H1 (cell line): Measurements from ENCODE around the gene PCNX1. TPM values are rescaled to one million over a fixed set of nuclear protein-coding genes. Genes with fewer than 3 reads are reported as not detected.
A peak's percentile ranks its signal among the peaks of the same experiment; 100 is the strongest.

Experiments used
- CTCF ChIA-PET: fragments of 300-600 bp; sonication (Branson Sonifier 250); formaldehyde crosslinking; loops from one replicate; lab custom pipeline; 2021; ENCODE audit not compliant: partially characterized antibody; lab: Charles Lee
- POLR2A ChIA-PET: fragments of 300-600 bp; sonication (Branson Sonifier 250); formaldehyde crosslinking; loops from one replicate; lab custom pipeline; 2021; ENCODE audit warnings: inconsistent platforms; ENCODE audit not compliant: partially characterized antibody; lab: Charles Lee
- DNase-seq, 2 experiments: peaks; one replicate each; pipeline versions ENCODE4 v3.0.0 to v3.0.0-alpha.2; 2010 to 2022; ENCODE audit warnings: low spot score in 2 of 2, low read depth in 1 of 2, mixed read lengths in 1 of 2
- FAIRE-seq: peaks from 2 replicates; lab custom pipeline; 2011; peaks lifted over from hg19 to GRCh38; lab: Jason Lieb, UNC
- H2AFZ ChIP-seq: 2 replicates; pipeline ENCODE4 v1.8.1; 2012; ENCODE audit warnings: low read length, inconsistent platforms
- H2AK5ac ChIP-seq: 2 replicates; pipeline ENCODE4 v1.6.1; 2013; ENCODE audit warnings: low read depth, low read length
- H2BK120ac ChIP-seq: replicated peaks from 2 replicates; pipeline ENCODE3; 2013; ENCODE audit warnings: low read depth, low read length, inconsistent platforms
- H2BK12ac ChIP-seq: 2 replicates; pipeline ENCODE4 v1.6.1; 2013; ENCODE audit warnings: low read depth, low read length
- H2BK15ac ChIP-seq: 2 replicates; pipeline ENCODE4 v1.6.1; 2013; ENCODE audit warnings: low read length
- H2BK20ac ChIP-seq: 2 replicates; pipeline ENCODE4 v1.6.1; 2013; ENCODE audit warnings: low read length
- H2BK5ac ChIP-seq: 2 replicates; pipeline ENCODE4 v1.6.1; 2013; ENCODE audit warnings: low read depth, low read length
- H3K14ac ChIP-seq: 2 replicates; pipeline ENCODE4 v1.6.1; 2013; ENCODE audit warnings: inconsistent platforms; ENCODE audit not compliant: insufficient read length
- H3K18ac ChIP-seq: 2 replicates; pipeline ENCODE4 v1.6.1; 2013; ENCODE audit warnings: low read length; ENCODE audit errors: extremely low read depth
- H3K23ac ChIP-seq: 2 replicates; pipeline ENCODE4 v1.6.1; 2013; ENCODE audit warnings: inconsistent platforms; ENCODE audit not compliant: insufficient read length
- H3K23me2 ChIP-seq: 2 replicates; pipeline ENCODE4 v1.6.1; 2013; ENCODE audit warnings: low read depth, low read length
- H3K27ac ChIP-seq: 2 replicates; pipeline ENCODE4 v1.6.1; 2011; ENCODE audit warnings: low read depth, low read length, inconsistent platforms
- H3K27me3 ChIP-seq, 4 experiments: replicated peaks in 1 of 4; 1 replicate in 1 of 4; 2 replicates in 3 of 4; pipeline versions ENCODE4 v1.6.1 to v1.8.1; 2011 to 2013; ENCODE audit warnings: low read length in 3 of 4, mild to moderate bottlenecking in 3 of 4, inconsistent platforms in 2 of 4, mixed read lengths in 2 of 4, moderate library complexity in 1 of 4; ENCODE audit not compliant: control insufficient read depth in 3 of 4, insufficient read depth in 3 of 4; ENCODE audit errors: extremely low read depth in 1 of 4
- H3K36me3 ChIP-seq, 4 experiments: 2 replicates each; pipeline versions ENCODE4 v1.6.1 to v1.8.1; 2011 to 2013; ENCODE audit warnings: mild to moderate bottlenecking in 4 of 4, low read length in 3 of 4, moderate library complexity in 2 of 4, control low read depth in 1 of 4, inconsistent platforms in 1 of 4; ENCODE audit not compliant: insufficient read depth in 4 of 4, control insufficient read depth in 2 of 4
- H3K4ac ChIP-seq: replicated peaks from 2 replicates; pipeline ENCODE3; 2013; ENCODE audit warnings: low read length, low read depth, mixed read lengths, inconsistent platforms; ENCODE audit not compliant: insufficient read length
- H3K4me1 ChIP-seq, 4 experiments: replicated peaks in 1 of 4; 1 replicate in 1 of 4; 2 replicates in 3 of 4; pipeline versions ENCODE4 v1.6.1 to v1.8.1; 2011 to 2013; ENCODE audit warnings: low read length in 3 of 4, inconsistent platforms in 2 of 4, mixed read lengths in 1 of 4; ENCODE audit not compliant: insufficient read depth in 4 of 4, control insufficient read depth in 3 of 4
- H3K4me2 ChIP-seq, 2 experiments: 2 replicates each; pipeline versions ENCODE4 v1.6.1 to v1.8.1; 2011 to 2013; ENCODE audit warnings: low read depth in 2 of 2, low read length in 2 of 2, control low read depth in 1 of 2, inconsistent platforms in 1 of 2, mild to moderate bottlenecking in 1 of 2; ENCODE audit not compliant: insufficient read depth in 1 of 2
- H3K4me3 ChIP-seq, 4 experiments: fragments of 200-600, 300-600 bp in 1 of 4; sonication (generic), shearing (Covaris generic), sonication (Bioruptor Twin) in 1 of 4; 2 replicates each; pipeline versions ENCODE4 v1.5.1 to v1.8.1; 2011 to 2016; ENCODE audit warnings: low read length in 4 of 4, low read depth in 3 of 4, control low read depth in 2 of 4, inconsistent platforms in 2 of 4, mild to moderate bottlenecking in 2 of 4, mixed read lengths in 1 of 4, moderate library complexity in 1 of 4; ENCODE audit not compliant: insufficient read depth in 2 of 4; ENCODE audit errors: extremely low read depth in 1 of 4
- H3K56ac ChIP-seq: replicated peaks from 2 replicates; pipeline ENCODE3; 2013; ENCODE audit warnings: low read depth, mild to moderate bottlenecking, mixed read lengths, low read length, inconsistent platforms; ENCODE audit not compliant: insufficient read length
- H3K79me1 ChIP-seq: 2 replicates; pipeline ENCODE4 v1.6.1; 2013; ENCODE audit warnings: low read depth, low read length, control low read depth
- H3K79me2 ChIP-seq, 2 experiments: 2 replicates each; pipeline versions ENCODE4 v1.6.1 to v1.8.1; 2012 to 2013; ENCODE audit warnings: low read length in 2 of 2, mild to moderate bottlenecking in 2 of 2, inconsistent platforms in 1 of 2; ENCODE audit not compliant: insufficient read depth in 2 of 2, control insufficient read depth in 1 of 2
- H3K9ac ChIP-seq, 4 experiments: replicated peaks in 1 of 4; 1 replicate in 1 of 4; 2 replicates in 3 of 4; pipeline versions ENCODE4 v1.6.1 to v1.8.1; 2011 to 2013; ENCODE audit warnings: low read depth in 3 of 4, low read length in 3 of 4, control low read depth in 2 of 4, mild to moderate bottlenecking in 2 of 4, moderate library complexity in 2 of 4, inconsistent platforms in 1 of 4; ENCODE audit errors: extremely low read depth in 1 of 4
- H3K9me3 ChIP-seq, 2 experiments: 2 replicates each; pipeline versions ENCODE4 v1.6.1 to v1.8.1; 2012 to 2013; ENCODE audit warnings: mild to moderate bottlenecking in 2 of 2, moderate library complexity in 2 of 2, control low read depth in 1 of 2, inconsistent platforms in 1 of 2, low read depth in 1 of 2, low read length in 1 of 2, mixed read lengths in 1 of 2; ENCODE audit not compliant: insufficient read depth in 2 of 2
- H4K20me1 ChIP-seq, 2 experiments: replicated peaks in 1 of 2; 2 replicates each; pipeline versions ENCODE3 to v1.8.1; 2011 to 2013; ENCODE audit warnings: inconsistent platforms in 2 of 2, low read length in 2 of 2, mild to moderate bottlenecking in 1 of 2; ENCODE audit not compliant: insufficient read depth in 2 of 2, control insufficient read depth in 1 of 2
- H4K5ac ChIP-seq: 2 replicates; pipeline ENCODE4 v1.6.1; 2013; ENCODE audit warnings: low read length, low read depth, mixed read lengths, inconsistent platforms; ENCODE audit not compliant: insufficient read length
- H4K8ac ChIP-seq: 2 replicates; pipeline ENCODE4 v1.8.0; 2013; ENCODE audit warnings: mild to moderate bottlenecking, moderate library complexity, low read length, inconsistent platforms; ENCODE audit not compliant: insufficient read depth; ENCODE audit errors: extremely low read depth
- H4K91ac ChIP-seq: replicated peaks from 2 replicates; pipeline ENCODE3; 2013; ENCODE audit warnings: low read length, mixed read lengths, inconsistent platforms; ENCODE audit not compliant: insufficient read length
- BCL11A ChIP-seq, 2 experiments: IDR thresholded peaks; one replicate each; pipeline ENCODE4 v1.6.1; 2011; ENCODE audit warnings: low read depth in 2 of 2, low read length in 2 of 2, mild to moderate bottlenecking in 2 of 2
- CTCF ChIP-seq, 3 experiments: IDR thresholded peaks; 1 replicate in 2 of 3; 2 replicates in 1 of 3; pipeline versions ENCODE4 v1.5.1 to v1.6.1; 2011; ENCODE audit warnings: low read length in 3 of 3, mild to moderate bottlenecking in 3 of 3, inconsistent platforms in 2 of 3, low read depth in 1 of 3, moderate library complexity in 1 of 3; ENCODE audit not compliant: insufficient read depth in 1 of 3; ENCODE audit errors: control extremely low read depth in 1 of 3
- GABPA ChIP-seq: IDR thresholded peaks from 2 replicates; pipeline ENCODE4 v1.6.1; 2011; ENCODE audit warnings: mild to moderate bottlenecking, low read length, moderate library complexity, borderline replicate concordance; ENCODE audit not compliant: insufficient read depth
- MAFK ChIP-seq: IDR thresholded peaks from 2 replicates; pipeline ENCODE4 v1.6.1; 2012; ENCODE audit warnings: low read depth, mild to moderate bottlenecking, improper control_type of control experiment, low read length
- RNF2 ChIP-seq: fragments of 200-900, 300-1000 bp; sonication (generic); IDR thresholded peaks from 2 replicates; pipeline ENCODE4 v1.7.1; 2016; ENCODE audit warnings: borderline replicate concordance, low read depth, mild to moderate bottlenecking, antibody characterized with exemption, low read length; ENCODE audit not compliant: poor library complexity, severe bottlenecking; ENCODE audit errors: missing control alignments
- SIRT6 ChIP-seq: IDR thresholded peaks from one replicate; pipeline ENCODE4 v1.7.1; 2012; ENCODE audit warnings: low read length, inconsistent platforms
- YY1 ChIP-seq: IDR thresholded peaks from 2 replicates; pipeline ENCODE4 v1.6.1; 2011; ENCODE audit warnings: low read depth, mild to moderate bottlenecking, low read length
- ZNF274 ChIP-seq: IDR thresholded peaks from 2 replicates; pipeline ENCODE4 v1.7.0; 2012; ENCODE audit warnings: low read length, borderline replicate concordance; ENCODE audit errors: extremely low read depth
- WGBS, 2 experiments: shearing (Covaris generic) in 1 of 2; methylation state at CpG; one replicate each; pipeline versions ENCODE4 v1.1.6 to v1.1.7; 2013 to 2015; ENCODE audit warnings: low lambda C conversion rate in 2 of 2, mixed read lengths in 2 of 2, inconsistent platforms in 1 of 2, low coverage in 1 of 2, missing lambda C conversion rate in 1 of 2; ENCODE audit not compliant: insufficient replicate concordance in 2 of 2, insufficient coverage in 1 of 2, insufficient read length in 1 of 2; ENCODE audit errors: extremely low coverage in 1 of 2, missing lambda C conversion rate in 1 of 2; 5-methylcytosine and 5-hydroxymethylcytosine counted together
- polyA plus RNA-seq, 7 experiments: library from polyadenylated mRNA; depleted of rRNA in 3 of 7; stranded (reverse) in 5 of 7; unstranded in 2 of 7; fragments of >200 nt in 5 of 7; fragments of 200-250 nt in 2 of 7; gene quantifications; 1 replicate in 5 of 7; 2 replicates in 1 of 7; 4 replicates in 1 of 7; pipeline versions ENCODE4 v1.2.1 to v1.2.3, GENCODE V29; 2011 to 2013; ENCODE audit warnings: missing spikeins in 2 of 7, mixed read lengths in 2 of 7
- total RNA-seq: library from RNA; stranded (reverse); fragmentation: NEBNext Ultra II Directional; extraction: Animal tissue kit (Norgen Biotek cat#: 25700); gene quantifications from 2 replicates; pipeline ENCODE4 v1.2.1, GENCODE V29; 2021

PCNX1 gene
- total and polyA plus RNA-seq, 2 of the 8 experiments (the other 6 are each of a cell fraction or from before 2014, with no cell fraction given) = 37.7 to 53.2 TPM

DNA sequence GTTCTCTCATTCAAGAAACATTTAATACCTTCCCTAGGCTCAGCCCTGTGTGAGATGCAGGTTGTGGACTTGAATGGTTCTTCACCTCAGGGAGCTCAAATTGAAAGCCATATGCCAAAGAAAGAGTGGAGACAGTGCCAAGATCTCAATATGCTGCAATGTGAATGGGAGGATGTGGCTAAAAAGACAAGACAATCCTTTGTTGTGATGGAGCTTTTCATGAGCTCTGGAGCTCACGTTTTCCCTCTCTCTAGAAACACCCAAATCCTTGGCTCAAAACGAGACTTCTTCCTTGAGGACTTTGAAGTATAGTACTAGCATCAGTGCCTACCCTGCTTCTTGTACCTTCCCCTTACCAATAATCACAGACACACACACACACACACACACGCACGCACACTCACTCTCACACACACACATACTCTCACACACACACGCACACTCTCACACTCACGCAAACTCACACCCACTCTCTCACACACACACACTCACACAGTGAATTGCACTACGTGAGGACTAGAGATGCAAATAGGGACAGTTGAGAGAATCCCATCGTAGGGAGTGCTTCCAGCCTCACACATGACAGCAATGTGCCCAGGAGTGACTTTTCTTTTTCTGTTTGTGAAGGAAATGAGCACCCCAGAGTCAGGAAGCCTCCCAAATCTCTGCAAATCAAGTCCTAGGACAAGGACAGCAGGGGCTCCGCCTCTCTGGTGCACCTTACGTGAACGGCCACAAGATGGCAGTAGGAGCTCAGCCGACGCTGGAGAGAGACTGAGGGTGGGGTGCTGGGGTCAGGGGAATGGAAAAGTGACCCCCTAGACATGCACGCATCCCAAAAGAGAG is 231.4 kb downstream of the PCNX1 start:
- H2AFZ ChIP-seq = peak overlapping the region; percentile 91
- TF ChIP-seq GABPA (no peak), RNF2 (no peak), YY1 (0 out of 2 replicates have a peak, but pooled peaks have one; percentile 25), ZNF274 (no peak), CTCF (IDR thresholded peaks at IDR 0.05; ENCODE audit: control extremely low read depth in 1 of 3, insufficient read depth in 1 of 3, low read depth in 1 of 3, low read length in 3 of 3) (peak; percentile 90 to 95 (median 91)), MAFK (no peak), SIRT6 (no peak), BCL11A (IDR thresholded peaks at IDR 0.05; ENCODE audit: low read depth in 2 of 2, low read length in 2 of 2) (no peak)

More for the DNA sequence above, 231.4 kb downstream of the PCNX1 start:
- no peaks in the 10 kb centered on the region for H3K79me2 ChIP-seq
- no peak overlapping the region for H3K9ac ChIP-seq
- H2BK20ac ChIP-seq = no peak overlapping the region
- ChIA-PET POLR2A (interaction anchor here (1.2 kb wide), 1 partner anchor 183 kb away, joined by 3 read pairs; no protein-coding TSS in a partner anchor), CTCF (interaction anchor here (0.6 to 8.9 kb wide), 50 partner anchors 8 to 1430 kb away, joined by 3 to 86 read pairs (median 3); partner anchors contain the start of gene RGS6)
- H3K4ac ChIP-seq = no peak overlapping the region
- H3K27ac ChIP-seq = no peak overlapping the region
- H3K23ac ChIP-seq = no peak overlapping the region
- H2BK12ac ChIP-seq = peak overlapping the region; percentile 97; the same call in 1 of the 2 replicates
- H3K18ac ChIP-seq = no peak overlapping the region
- no peaks in the 10 kb centered on the region for H4K20me1 ChIP-seq
- no peak overlapping the region for H4K5ac ChIP-seq
- peaks cover 0 to 5% (median 0%) of the 10 kb centered on the region in 4 experiments; a peak in 3 of 7 replicates for H3K4me1 ChIP-seq
- H4K91ac ChIP-seq = peak overlapping the region; percentile 71
- H3K4me2 ChIP-seq = no peak overlapping the region
- no peak overlapping the region; the same call in 1 of the 2 replicates for H4K8ac ChIP-seq
- WGBS, 2 experiments = 41 to 100% methylated on average over 1 to 14 of the region's 14 CpGs
- H2AK5ac ChIP-seq = no peak overlapping the region
- H3K79me1 ChIP-seq = no peaks in the 10 kb centered on the region
- H3K23me2 ChIP-seq = no peaks in the 10 kb centered on the region
- H3K36me3 ChIP-seq = no peaks in the 10 kb centered on the region
- peaks cover 2 to 6% of the 10 kb centered on the region in 2 experiments; a peak in 1 of 4 replicates for H3K9me3 ChIP-seq
- no peak overlapping the region for H3K14ac ChIP-seq
- 0 out of 2 replicates have a peak overlapping the region, but pooled peaks have one; percentile 5 for H2BK15ac ChIP-seq
- DNase-seq (peak; percentile 23 to 83), FAIRE-seq (peak; percentile 77)
- H3K4me3 ChIP-seq = no peak overlapping the region
- no peak overlapping the region for H3K56ac ChIP-seq
- H2BK5ac ChIP-seq = peak overlapping the region; percentile 55; the same call in 1 of the 2 replicates
- no peaks in the 10 kb centered on the region for H3K27me3 ChIP-seq
- H2BK120ac ChIP-seq = no peak overlapping the region
